GM21825 (cell line): Measurements from ENCODE around the gene DCP2.

ENCODE experiments used
- ATAC-seq: cut with Tn5 transposase; IDR thresholded peaks from one replicate; pipeline ENCODE4 v1.9.1; 2021; ENCODE audit warnings: mild to moderate bottlenecking, moderate library complexity; ENCODE audit not compliant: unreplicated experiment

DCP2 gene

DNA sequence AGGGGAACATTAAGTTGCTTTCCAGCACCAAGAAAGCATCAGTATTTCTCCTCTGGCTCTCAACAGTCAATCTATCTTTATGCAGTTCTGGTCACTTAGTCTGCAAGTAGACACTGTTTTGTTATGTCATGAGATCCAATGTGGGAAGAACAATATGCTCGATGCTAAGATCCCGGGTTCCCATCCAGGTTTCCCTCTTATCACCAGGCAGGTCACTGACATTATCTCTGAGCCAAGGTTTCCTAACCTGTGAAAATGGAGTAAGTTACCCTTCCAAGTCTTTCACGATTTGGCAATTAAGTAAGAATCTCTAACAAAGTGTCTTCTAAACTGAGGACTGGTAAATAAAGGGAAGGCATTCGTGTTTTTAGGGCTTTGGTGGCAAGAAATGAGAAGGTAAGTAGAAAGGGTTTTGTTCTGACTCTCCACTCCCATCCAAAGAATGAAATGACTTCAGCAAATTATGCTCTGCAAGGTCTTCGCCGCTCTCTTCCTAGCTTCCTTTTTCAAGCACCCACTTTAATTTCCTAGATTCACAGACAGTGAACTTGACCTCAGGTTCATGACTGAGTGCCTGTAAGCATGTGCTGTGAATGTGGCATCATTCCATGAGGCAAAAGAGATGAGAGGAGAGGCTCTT is 86.4 kb downstream of the DCP2 start:
- ATAC-seq, result no peak

DNA sequence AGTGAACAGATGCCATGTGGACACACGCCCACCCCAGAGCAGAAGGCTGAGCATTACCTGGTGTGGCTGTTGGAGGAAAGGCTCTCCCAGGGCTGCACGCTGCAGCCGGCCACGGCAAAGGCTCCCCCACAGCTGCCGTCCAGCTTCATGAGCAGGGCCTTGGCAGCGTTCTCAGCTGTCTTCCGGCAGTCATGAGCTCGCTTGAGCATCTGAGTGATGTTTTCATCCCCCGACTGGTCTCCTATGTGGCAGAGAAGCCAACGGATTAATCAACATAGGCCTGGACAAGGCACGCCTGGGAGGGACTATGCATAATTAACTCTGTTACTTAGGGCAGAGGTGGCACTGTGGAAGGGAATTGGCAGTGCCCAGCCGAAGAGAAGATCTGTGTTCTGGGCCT is 87.3 kb downstream of the DCP2 start:
- no peak for ATAC-seq

DNA sequence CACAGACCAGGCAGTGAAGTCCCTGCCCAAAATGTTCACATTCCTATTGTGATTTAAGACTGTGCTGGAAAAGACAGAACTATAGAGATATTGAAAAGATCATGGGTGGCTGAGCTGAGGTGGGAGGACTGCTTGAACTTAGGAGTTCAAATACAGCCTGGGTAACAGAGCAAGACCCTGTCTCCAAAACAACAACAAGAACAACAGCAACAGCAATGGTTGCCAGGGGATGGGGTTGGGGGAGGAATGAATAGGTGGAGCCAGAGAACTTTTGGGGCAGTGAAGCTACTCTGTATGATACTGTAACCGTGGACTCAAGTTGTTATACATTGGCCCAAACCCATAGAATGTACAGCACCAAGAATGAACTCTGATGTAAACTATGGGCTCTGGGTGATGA is 88.2 kb downstream of the DCP2 start:
- ATAC-seq, result no peak

DNA sequence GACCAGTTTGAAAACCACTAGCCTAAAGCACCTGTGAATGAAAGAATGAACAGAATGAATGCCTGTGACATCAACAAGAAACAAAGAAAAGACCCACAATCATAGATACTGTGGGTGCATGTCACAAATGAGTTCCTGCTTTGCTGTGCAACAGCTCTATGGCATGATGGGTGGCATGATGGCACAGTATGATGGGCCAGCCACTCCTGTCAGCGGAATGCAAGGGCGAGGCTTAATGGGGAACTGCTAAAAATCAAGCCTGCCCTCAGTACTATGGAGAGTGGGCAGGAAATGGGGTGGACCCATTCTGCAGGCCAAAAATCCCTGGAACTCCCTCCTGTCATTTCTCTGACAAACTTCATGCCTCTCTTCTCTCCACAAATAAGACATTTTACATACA is 89.0 kb downstream of the DCP2 start:
- no peak for ATAC-seq

DNA sequence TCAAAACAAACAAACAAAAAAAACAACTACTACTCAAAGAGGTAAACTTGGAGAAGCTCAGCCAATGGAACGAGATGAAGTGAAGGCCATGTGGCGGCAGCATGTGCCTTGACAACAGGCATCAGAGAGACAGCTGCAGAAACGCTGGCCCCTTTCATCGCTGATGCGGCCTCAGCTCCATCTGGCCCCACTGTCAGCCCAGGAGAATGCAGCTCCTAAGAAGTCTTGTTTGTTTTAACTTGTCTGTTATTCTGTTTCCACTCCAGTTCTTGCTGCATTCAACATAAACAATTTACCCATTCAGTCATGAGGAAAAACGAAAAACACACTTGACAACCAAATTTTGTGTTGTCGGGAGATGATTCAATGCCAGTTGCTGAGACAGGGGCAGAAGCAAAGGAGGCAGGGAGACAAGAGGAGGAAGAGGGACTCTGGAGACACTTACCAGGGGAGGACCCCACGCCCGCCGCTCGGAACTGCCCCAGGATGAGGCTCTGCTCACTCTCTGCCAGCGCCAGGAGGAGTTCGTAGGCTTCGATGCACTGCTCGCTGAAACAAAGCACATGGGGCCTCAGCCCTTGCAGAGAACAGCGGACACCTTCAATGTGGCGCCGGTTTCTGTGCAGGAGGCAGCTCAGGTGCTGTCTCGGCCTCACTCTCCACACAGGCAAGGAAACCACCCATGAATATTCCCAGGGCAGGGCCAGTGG is 91.2 kb downstream of the DCP2 start:
- ATAC-seq, result no peak

DNA sequence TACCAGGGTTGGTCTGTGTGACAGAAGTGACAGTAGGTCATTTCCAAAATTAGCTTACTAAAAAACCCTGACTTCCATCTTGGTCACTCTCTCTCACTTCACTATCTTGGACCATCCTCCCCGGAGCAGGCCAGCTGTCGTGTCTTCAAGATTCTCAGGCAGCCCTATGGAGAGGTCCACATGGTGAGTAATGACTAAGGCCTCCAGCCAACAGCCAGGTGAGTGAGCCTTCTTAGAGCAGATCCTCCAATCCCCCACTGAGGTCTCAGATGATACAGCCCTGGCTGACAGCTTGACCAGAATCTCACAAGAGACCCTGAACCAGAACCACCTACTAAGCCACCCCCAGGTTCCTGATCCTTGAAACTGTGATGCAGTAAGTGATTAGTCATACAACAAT is 92.0 kb downstream of the DCP2 start:
- no peak for ATAC-seq
